Stimulated activated CD4-positive, alpha-beta T cell treated with anti-CD3 and anti-CD28 coated beads, Interleukin-2, amount 100 ng/mL, for 24 hours (primary cell): ENCODE data around the gene LRBA.
"Not testable (repeated sequence)": the region's sequence is repeated elsewhere in the genome, so short reads cannot be mapped to it uniquely, and the experiment has no call there.

Experiments
- DNase-seq, 2 donors: peaks; one replicate each; pipeline ENCODE4 v3.0.0-alpha.2; 2020

LRBA gene

GRCh38 chr4:150557811-150558210 is 457.3 kb downstream of the LRBA start:
- not testable (repeated sequence) for DNase-seq

DNA sequence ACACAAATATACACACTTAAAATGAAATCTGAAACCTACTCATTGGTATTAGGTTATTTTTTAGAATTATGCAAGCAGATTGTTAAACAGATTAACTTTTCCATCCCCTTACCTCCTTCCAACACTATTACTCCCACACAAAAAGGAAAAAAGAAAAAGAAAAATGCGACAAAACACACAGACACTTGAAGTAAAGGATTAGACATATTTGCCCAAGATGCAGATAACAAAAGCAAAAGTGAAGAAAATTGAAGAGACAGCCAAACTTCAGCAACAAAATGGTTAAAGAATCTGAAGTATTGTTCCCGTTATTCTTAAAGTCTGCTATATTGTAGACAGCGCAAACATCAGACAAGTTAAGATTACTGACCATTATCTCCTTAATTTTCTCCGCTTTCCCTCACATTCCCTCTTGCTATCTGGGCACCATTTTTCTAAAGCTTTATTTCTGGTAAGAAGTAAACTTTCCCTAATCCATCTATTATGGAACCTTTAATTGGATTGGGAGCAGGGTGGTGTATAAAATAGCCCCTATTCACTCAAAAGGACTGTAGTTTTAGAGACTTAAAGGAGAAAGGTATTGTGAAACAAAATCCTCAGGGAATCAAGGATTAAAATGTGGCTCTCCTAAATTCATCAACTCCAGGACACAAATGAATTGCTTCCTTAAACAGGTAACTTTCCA is 467.8 kb downstream of the LRBA start:
- DNase-seq, result no peak

GRCh38 chr4:150546286-150546685 is 468.8 kb downstream of the LRBA start:
- no peak for DNase-seq

- no peak for DNase-seq
These were observed 472.0 kb downstream of the LRBA start for GRCh38 chr4:150543042-150543441.

- DNase-seq, result no peak
These were observed 473.4 kb downstream of the LRBA start for GRCh38 chr4:150541681-150542080.

DNA sequence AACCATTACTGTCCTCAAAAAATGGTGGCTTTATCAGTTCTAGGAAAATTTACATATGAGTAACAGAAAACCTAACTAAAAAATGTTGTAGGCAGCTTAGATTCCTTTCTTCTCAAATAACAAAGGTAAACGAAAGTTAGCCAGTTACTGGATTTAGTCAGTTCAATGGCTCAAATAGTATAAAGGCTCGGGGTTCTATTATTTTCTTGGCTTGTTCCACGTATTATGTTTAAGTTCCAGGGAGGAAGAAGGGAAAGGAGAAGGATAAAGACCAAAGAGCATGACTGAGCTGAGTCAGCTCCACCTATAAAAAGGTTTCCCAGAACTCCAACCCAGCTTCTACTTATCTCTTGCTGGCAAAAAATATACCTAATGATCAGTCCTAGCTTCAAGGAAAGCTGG is 474.1 kb downstream of the LRBA start:
- no peak for DNase-seq

- DNase-seq, result no peak
These were observed 474.5 kb downstream of the LRBA start for GRCh38 chr4:150540536-150540935.

- DNase-seq, result not testable (repeated sequence)
These were observed 477.2 kb downstream of the LRBA start for GRCh38 chr4:150537911-150538310.

GRCh38 chr4:150534818-150535217 is 480.3 kb downstream of the LRBA start:
- no peak for DNase-seq

DNA sequence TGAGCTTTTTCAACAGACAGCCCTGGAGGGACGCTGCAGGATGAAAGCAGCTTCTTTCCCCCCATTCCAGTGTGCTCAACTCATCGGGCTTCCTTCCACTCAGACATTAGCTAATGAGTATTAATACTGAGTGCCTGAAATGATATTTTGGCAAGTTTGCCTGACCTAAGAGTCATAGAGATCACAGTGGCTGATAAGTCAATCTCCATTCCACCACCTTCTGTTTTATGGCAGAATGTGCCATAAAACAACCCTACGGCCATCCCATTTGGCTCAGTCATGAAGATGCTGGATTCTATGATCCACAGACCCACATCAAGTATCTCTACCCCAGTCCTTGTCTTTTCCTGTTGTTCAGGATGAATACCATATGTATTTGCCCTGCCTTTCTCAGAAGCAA is 481.4 kb downstream of the LRBA start:
- DNase-seq, result no peak

GRCh38 chr4:150525321-150525868 is 489.7 kb downstream of the LRBA start:
- DNase-seq, result no peak

DNA sequence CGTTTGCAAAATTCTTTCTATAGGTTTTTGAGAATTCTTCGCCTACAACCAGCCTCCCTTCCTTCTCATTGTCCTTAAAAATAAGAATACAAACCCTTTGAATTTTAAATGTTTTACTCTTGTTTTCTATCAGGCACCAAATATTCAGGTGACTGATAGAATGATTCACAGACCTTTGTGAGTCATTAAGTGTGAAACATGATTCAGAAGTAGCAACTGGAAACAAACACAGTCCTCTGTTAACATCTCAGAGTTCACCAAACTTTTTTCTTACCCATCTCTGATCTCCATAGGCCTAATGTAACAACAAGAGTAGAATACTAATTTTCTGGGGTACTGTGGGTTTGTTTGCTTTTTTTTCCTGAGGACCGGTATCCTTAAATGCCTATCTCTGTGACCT is 496.5 kb downstream of the LRBA start:
- no peak for DNase-seq

DNA sequence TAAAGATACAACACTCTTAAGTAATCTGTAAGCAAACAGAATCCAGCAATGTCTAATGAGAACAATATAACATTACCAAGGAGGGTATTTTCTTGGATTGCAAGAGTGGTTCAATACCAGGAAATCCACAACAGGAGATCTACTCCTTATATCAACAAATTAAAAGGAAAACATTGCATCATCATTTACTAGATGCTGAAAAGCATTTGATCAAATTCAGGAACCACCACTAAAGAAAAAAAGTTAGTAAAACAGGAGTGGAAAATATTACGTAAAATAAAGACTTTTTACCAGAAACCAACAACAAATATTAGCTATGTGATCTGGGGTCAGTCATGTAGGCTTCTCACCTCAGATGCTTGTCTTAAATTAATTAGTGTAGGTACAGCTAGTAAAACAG is 499.9 kb downstream of the LRBA start:
- no peak for DNase-seq

GRCh38 chr4:150514709-150515108 is 500.4 kb downstream of the LRBA start:
- no peak for DNase-seq

- DNase-seq, result no peak
These were observed 504.8 kb downstream of the LRBA start for GRCh38 chr4:150510176-150510865.

- DNase-seq, result not testable (repeated sequence)
These were observed 507.4 kb downstream of the LRBA start for GRCh38 chr4:150507656-150508055.

DNA sequence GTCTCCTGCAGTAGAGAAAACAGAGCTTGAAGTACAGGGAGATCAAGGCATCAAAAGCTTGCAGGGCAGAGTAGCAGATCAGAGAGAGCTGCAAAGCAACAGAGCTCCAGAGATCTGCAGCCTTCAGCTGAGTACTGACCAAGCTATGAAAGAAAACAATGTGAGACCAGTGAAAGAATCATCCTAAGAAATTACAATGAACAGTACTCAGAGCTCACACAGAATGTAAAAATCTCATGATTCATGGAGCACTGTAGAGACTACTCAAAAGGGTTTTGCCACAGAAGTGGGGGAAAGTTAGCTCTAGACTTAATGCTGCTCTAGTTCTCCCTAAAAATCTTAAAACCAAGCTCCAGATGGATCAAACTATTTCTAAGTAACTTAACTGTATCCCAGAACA is 513.1 kb downstream of the LRBA start:
- DNase-seq, result no peak

DNA sequence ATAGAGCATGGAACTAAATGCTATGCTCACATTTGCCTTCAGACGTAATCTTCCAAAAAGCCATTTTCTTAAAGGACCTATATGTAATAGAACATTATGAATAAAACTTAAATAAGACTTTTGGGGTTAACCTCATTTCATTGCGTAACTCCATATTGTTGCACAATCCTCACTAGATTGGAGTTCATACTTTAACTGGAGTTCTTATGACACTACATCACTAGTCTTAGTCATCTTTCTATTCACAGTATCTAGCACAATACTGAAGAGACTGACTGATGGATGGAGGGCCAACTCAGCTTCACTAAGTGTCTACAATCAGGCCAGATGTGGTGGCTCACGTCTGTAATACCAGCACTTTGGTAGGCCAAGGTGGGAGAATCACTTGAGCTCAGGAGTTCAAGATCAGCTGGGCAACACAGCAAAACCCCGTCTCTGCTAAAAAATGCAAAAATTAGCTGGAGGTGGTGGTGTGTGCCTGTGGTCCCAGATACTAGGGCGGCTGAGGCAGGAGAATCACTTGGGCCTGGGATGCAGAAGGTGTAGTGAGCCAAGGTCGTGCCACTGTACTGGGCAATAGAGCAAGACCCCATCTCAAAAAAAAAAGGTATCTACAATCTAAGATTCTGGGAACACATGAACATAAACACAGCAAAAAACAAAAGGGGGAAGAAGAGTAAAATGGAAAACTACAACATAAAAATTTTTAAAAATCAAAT is 513.9 kb downstream of the LRBA start:
- no peak for DNase-seq

GRCh38 chr4:150497612-150498011 is 517.5 kb downstream of the LRBA start:
- no peak for DNase-seq

DNA sequence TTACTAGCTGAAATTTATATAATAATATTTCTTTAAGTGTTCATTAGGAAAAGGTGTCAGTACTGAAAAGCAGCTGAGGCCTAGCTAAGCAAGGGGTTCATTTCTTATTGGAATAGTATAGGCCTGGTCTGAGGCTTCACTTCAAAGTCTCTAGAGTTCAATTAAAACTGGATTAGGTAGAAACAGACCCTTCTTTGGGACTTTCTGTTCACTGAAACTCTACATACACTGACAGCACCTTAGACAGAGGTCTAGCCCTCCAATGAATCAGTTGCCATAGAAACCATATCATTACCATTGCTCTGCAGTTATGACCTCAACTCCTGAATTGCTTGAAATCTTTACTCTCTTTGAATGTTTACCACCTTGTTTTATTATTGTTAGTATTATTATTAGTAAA is 519.5 kb downstream of the LRBA start:
- no peak for DNase-seq

GRCh38 chr4:150493851-150494250 is 521.2 kb downstream of the LRBA start:
- DNase-seq, result no peak

- DNase-seq, result no peak
These were observed 523.7 kb downstream of the LRBA start for GRCh38 chr4:150491132-150492049.

GRCh38 chr4:150482581-150482980 is 532.5 kb downstream of the LRBA start:
- no peak for DNase-seq
